GM21423 (cell line): ENCODE data around the gene SPATA24.
"Not testable (repeated sequence)": the region's sequence is repeated elsewhere in the genome, so short reads cannot be mapped to it uniquely, and the experiment has no call there.

Experiments
- ATAC-seq: cut with Tn5 transposase; IDR thresholded peaks from one replicate; pipeline ENCODE4 v1.9.1; 2021; ENCODE audit warnings: mild to moderate bottlenecking, moderate library complexity; ENCODE audit not compliant: unreplicated experiment

The SPATA24 gene

DNA sequence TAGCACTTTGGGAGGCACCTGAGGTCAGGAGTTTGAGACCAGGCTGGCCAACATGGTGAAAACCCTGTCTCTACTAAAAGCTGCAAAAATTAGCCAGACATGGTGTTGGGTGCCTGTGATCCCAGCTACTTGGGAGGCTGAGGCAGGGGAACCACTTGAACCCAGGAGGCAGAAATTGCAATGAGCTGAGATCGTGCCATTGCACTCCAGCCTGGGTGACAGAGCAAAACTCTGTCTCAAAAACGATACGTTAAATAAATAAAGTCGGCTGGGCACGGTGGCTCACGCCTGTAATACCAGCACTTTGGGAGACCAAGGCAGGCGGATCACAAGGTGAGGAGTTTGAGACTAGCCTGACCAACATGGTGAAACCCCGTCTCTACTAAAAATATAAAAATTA lies 48.0 kb downstream of the SPATA24 start:
- ATAC-seq: not testable (repeated sequence)

DNA sequence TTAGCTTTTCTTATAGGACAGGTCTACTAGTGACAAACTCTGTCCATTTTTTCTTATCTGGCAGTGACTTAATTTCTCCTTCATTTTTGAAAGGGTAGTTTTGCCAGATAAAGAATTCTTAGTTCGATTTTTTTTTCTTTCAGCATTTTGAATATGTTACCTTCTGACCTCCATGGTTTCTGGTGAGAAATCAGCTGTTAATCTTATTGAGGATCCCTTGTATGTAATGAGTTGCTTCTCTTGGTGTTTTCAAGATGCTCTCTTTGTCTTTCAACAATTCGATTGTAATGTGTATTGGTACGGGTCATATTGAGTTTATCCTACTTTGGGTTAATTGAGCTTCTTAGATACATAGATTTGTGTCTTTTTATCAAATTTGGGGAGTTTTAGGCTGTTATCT lies 49.7 kb downstream of the SPATA24 start:
- no peak for ATAC-seq

DNA sequence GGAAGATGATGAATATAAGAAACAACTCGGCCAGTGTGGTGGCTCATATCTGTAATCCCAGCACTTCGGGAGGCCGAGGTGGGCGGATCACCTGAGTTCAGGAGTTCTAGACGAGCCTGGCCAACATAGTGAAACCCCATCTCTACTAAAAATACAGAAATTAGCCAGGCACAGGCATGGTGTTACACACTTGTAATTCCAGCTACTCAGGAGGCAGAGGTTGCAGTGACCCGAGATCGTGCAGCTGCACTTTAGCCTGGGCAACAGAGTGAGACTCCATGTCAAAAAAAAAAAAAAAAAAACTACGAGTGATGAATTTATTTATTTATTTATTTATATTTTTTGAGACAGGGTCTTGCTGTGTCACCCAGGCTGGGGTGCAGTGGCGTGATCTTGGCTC lies 56.0 kb downstream of the SPATA24 start:
- ATAC-seq: not testable (repeated sequence)
